ENCODE data around the gene LSS. TPM values are rescaled to one million over a fixed set of nuclear protein-coding genes. Genes with fewer than 3 reads are reported as not detected.
"Not testable (repeated sequence)": the region's sequence is repeated elsewhere in the genome, so short reads cannot be mapped to it uniquely, and the experiment has no call there.

The LSS gene
- total and polyA plus RNA-seq, 4 donors: 9.3 to 85.2 (median 56.1) TPM

DNA sequence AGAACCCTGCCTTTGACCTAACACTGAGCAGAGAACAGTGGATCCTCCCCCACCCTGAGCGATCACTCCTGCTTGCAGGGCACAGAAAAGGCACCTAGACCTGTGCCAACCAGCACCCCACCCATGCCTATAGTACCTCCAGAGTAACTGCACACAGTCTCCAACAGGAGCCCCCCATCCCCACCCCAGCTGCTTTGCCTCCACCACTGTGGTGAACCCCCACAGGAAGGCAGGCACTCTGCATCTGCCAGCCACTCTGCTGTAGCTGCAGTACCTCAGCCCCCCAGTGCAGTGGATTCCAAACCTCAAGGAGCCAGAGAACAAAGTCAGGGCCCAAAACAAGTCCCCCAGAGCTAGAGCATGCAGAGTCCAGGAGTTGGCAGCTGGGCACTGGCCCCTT, 55.0 kb downstream of the LSS start:
- peak; percentile 22 to 37 for DNase-seq

DNA sequence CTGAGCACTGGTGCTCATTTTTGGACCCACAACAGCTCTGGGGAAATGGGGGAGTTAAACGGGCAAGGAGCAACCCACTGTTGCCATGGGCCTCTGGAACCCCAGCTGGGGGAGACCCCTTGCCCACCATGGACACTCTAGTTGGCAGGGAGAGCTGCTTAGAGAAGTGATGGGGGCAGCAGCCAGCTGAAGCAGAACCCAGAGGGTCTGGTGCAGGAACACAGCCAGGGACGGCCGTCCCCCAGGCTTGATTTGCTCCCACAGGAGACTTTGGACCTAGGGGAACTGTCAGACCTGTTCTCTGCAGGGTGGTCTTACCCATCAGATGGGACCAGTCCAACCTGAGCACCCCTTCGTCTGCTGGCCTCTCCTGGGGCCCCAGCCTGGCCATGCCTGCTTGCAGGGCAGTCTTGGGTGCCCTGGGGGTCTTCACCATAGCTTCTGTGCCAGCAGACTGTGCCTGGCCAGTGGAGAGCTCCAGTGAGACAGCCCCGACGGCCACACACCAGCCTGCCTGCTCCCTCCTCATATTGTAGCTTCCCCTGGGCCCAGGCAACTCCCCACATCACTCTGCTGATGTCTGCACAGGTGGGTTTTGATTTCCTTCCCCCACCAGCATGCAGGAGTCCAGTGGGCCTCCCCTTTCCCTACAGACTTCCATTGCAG, 55.6 kb downstream of the LSS start:
- intact Hi-C loops (cut with DNase I): no loop called here
- no peaks in the 10 kb centered on the region for H3K9me3 ChIP-seq (ENCODE audit: control insufficient read depth, low read length)

More for the DNA sequence above, 55.0 kb downstream of the LSS start:
- Histone ChIP-seq H3K27ac (ENCODE audit: low read depth in 1 of 2, low read length in 2 of 2) (no peak overlapping the region), H3K9me3 (ENCODE audit: control insufficient read depth, low read length) (no peaks in the 10 kb centered on the region), H3K27me3 (ENCODE audit: control insufficient read depth in 1 of 2, insufficient read depth in 2 of 2, low read length in 1 of 2) (no peaks in the 10 kb centered on the region), H3K4me1 (ENCODE audit: control insufficient read depth in 1 of 2, insufficient read depth in 2 of 2, low read length in 2 of 2) (no peaks in the 10 kb centered on the region), H3K4me3 (ENCODE audit: low read length in 2 of 2) (no peak overlapping the region), H3K36me3 (ENCODE audit: control insufficient read depth in 1 of 2, insufficient read depth in 2 of 2, low read length in 1 of 2) (no peaks in the 10 kb centered on the region)
- intact Hi-C loops (cut with DNase I): no loop called here
- ATAC-seq (ENCODE audit: low FRiP score): no peak
- WGBS, 2 donors: 90 to 93% methylated on average over 1 of the region's 1 CpG

DNA sequence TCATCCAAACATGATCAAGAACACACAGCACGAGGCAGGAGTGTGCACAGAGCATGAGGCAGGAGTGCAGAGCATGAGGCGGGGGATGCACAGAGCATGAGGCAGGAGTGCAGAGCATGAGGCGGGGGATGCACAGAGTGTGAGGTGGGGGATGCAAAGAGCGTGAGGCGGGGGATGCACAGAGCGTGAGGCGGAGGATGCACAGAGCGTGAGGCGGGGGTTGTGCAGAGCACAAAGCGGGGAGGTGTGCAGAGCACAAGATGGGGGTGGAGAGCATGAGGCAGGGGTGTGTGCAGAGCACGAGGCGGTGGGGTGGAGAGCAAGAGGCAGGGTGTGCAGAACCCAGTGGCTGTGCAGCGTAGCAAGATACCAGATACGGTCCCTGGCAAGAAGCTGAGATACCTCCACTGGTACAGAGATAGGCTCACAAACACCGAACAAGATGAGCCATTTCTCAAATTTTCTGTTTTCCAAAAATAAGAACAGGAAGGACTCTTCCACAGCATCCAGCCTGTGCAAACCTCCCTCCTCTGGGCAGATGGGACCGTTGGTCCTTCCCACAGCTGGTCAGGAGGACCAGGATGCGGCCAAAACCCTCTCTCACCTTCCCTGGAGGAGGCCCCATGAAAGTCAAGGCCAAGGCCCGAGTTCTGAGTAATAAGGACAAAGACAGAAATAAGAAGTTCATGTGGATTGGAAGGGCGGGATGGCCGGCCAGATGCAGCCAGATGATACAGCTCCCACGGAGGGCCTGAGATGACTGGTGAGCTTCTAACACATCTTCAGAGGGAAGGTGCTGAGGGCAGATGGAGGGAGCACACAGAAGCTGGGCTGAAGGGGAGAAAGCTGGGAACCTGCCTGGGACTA, 56.3 kb downstream of the LSS start:
- H3K36me3 ChIP-seq (ENCODE audit: control insufficient read depth in 1 of 2, insufficient read depth in 2 of 2, low read length in 1 of 2): no peaks in the 10 kb centered on the region

More for the DNA sequence above, 55.6 kb downstream of the LSS start:
- no peaks in the 10 kb centered on the region for H3K36me3 ChIP-seq (ENCODE audit: control insufficient read depth in 1 of 2, insufficient read depth in 2 of 2, low read length in 1 of 2)
- DNase-seq (peak; percentile 24 to 36), ATAC-seq (ENCODE audit: low FRiP score) (no peak)
- no peak overlapping the region for H3K27ac ChIP-seq (ENCODE audit: low read depth in 1 of 2, low read length in 2 of 2)
- H3K27me3 ChIP-seq (ENCODE audit: control insufficient read depth in 1 of 2, insufficient read depth in 2 of 2, low read length in 1 of 2): no peaks in the 10 kb centered on the region
- H3K4me1 ChIP-seq (ENCODE audit: control insufficient read depth in 1 of 2, insufficient read depth in 2 of 2, low read length in 2 of 2): no peaks in the 10 kb centered on the region
- H3K4me3 ChIP-seq (ENCODE audit: low read length in 2 of 2): no peak overlapping the region
- WGBS, 2 donors: 92 to 96% methylated on average over 6 of the region's 6 CpGs

DNA sequence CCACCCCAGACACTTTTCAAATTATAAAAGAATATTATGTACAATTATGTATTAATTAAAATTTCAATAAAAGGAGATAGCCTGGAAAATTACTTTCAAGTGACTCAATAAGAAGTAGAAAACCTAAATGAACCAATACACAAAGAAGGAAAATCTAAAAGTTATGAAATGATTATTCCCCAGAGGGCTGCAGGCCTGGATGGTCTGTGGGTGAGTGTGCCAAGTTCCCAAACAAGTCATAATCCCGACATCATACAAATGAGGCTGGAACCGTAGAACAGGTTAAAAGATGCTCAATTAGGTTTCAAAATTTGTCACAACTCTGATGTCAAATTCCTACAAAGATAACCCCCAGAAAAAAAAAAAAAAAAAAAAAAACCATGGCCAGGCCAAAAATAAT, 57.0 kb downstream of the LSS start:
- H3K36me3 ChIP-seq (ENCODE audit: control insufficient read depth in 1 of 2, insufficient read depth in 2 of 2, low read length in 1 of 2): no peaks in the 10 kb centered on the region
- DNase-seq (peak in 1 of 2 donors; percentile 17), ATAC-seq (ENCODE audit: low FRiP score) (no peak)
- intact Hi-C loops (cut with DNase I): no loop called here
- H3K4me3 ChIP-seq (ENCODE audit: low read length in 2 of 2): no peak overlapping the region
- H3K27me3 ChIP-seq (ENCODE audit: control insufficient read depth in 1 of 2, insufficient read depth in 2 of 2, low read length in 1 of 2): no peaks in the 10 kb centered on the region
- no peaks in the 10 kb centered on the region for H3K4me1 ChIP-seq (ENCODE audit: control insufficient read depth in 1 of 2, insufficient read depth in 2 of 2, low read length in 2 of 2)
- 23 to 24% methylated on average over 2 of the region's 2 CpGs for WGBS, 2 donors
- H3K27ac ChIP-seq (ENCODE audit: low read depth in 1 of 2, low read length in 2 of 2): no peak overlapping the region
- H3K9me3 ChIP-seq (ENCODE audit: control insufficient read depth, low read length): no peaks in the 10 kb centered on the region

More for the DNA sequence above, 56.3 kb downstream of the LSS start:
- 90 to 94% methylated on average over 20 to 21 of the region's 21 CpGs for WGBS, 2 donors
- Histone ChIP-seq H3K4me3 (ENCODE audit: low read length in 2 of 2) (no peak overlapping the region), H3K27me3 (ENCODE audit: control insufficient read depth in 1 of 2, insufficient read depth in 2 of 2, low read length in 1 of 2) (no peaks in the 10 kb centered on the region), H3K4me1 (ENCODE audit: control insufficient read depth in 1 of 2, insufficient read depth in 2 of 2, low read length in 2 of 2) (no peaks in the 10 kb centered on the region), H3K9me3 (ENCODE audit: control insufficient read depth, low read length) (no peaks in the 10 kb centered on the region), H3K27ac (ENCODE audit: low read depth in 1 of 2, low read length in 2 of 2) (no peak overlapping the region)
- intact Hi-C loops (cut with DNase I): no loop called here
- ATAC-seq (ENCODE audit: low FRiP score) (no peak), DNase-seq (peak; percentile 28 to 57)

DNA sequence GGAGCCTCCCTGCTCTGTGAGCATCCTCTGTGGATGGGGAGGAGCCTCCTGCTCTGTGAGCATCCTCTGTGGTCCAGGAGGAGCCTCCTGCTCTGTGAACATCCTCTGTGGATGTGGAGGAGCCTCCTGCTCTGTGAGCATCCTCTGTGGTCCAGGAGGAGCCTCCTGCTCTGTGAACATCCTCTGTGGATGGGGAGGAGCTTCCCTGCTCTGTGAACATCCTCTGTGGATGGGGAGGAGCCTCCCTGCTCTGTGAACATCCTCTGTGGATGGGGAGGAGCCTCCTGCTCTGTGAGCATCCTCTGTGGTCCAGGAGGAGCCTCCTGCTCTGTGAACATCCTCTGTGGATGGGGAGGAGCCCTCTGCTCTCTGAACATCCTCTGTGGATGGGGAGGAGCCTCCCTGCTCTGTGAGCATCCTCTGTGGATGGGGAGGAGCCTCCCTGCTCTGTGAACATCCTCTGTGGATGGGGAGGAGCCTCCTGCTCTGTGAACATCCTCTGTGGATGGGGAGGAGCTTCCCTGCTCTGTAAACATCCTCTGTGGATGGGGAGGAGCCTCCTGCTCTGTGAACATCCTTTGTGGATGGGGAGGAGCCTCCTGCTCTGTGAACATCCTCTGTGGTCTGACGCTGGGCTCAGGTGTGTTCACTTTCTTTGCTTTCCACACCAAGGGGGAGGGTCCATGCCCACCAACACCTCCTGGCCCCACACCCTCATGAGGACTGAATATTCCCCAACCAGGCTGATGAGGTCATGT, 58.0 kb downstream of the LSS start:
- WGBS, 2 donors: 86 to 94% methylated on average over 1 of the region's 1 CpG
- H3K4me1 ChIP-seq (ENCODE audit: control insufficient read depth in 1 of 2, insufficient read depth in 2 of 2, low read length in 2 of 2); H3K27ac ChIP-seq (ENCODE audit: low read depth in 1 of 2, low read length in 2 of 2); H3K4me3 ChIP-seq (ENCODE audit: low read length in 2 of 2); H3K9me3 ChIP-seq (ENCODE audit: control insufficient read depth, low read length); intact Hi-C loops (cut with DNase I); H3K36me3 ChIP-seq (ENCODE audit: control insufficient read depth in 1 of 2, insufficient read depth in 2 of 2, low read length in 1 of 2); ATAC-seq (ENCODE audit: low FRiP score); H3K27me3 ChIP-seq (ENCODE audit: control insufficient read depth in 1 of 2, insufficient read depth in 2 of 2, low read length in 1 of 2): not testable (repeated sequence)
- DNase-seq: peak; percentile 23 to 35

DNA sequence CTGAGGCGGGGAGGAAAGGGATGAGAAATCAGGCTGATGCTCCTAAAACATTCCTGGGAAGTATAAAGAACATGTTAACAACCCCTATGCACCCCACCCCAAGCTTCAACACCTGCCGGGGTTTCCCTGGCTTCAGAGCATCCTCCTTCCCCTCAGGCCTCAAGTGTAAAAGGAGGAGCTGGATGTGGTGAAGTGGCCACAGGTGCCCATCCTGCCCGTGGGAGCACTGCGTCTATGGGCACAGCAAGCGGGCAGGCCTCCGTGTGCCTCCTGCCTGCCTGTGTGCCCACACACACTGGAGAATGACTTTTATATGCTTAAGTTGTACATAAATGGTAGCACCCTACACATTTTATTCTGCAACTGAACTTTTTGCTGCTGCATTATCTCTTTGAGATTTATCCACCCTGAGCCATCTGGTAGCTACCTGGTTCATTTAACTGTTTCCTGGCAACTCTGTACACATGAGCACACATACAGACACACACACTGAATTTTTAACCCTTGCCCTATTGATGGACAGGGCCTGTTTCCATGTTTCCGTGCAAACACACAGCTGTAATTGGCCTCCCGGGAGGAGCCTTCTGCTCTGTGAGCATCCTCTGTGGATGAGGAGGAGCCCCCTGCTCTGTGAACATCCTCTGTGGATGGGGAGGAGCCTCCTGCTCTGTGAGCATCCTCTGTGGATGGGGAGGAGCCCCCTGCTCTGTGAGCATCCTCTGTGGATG, 59.8 kb downstream of the LSS start:
- Histone ChIP-seq H3K27ac (ENCODE audit: low read depth in 1 of 2, low read length in 2 of 2) (no peak overlapping the region), H3K4me3 (ENCODE audit: low read length in 2 of 2) (no peak overlapping the region), H3K27me3 (ENCODE audit: control insufficient read depth in 1 of 2, insufficient read depth in 2 of 2, low read length in 1 of 2) (no peaks in the 10 kb centered on the region), H3K36me3 (ENCODE audit: control insufficient read depth in 1 of 2, insufficient read depth in 2 of 2, low read length in 1 of 2) (no peaks in the 10 kb centered on the region), H3K9me3 (ENCODE audit: control insufficient read depth, low read length) (no peaks in the 10 kb centered on the region), H3K4me1 (ENCODE audit: control insufficient read depth in 1 of 2, insufficient read depth in 2 of 2, low read length in 2 of 2) (no peaks in the 10 kb centered on the region)
- peak in 1 of 2 donors; percentile 9 for DNase-seq
- intact Hi-C loops (cut with DNase I): no loop called here
- WGBS, 2 donors: 76 to 80% methylated on average over 8 of the region's 8 CpGs
- no peak for ATAC-seq (ENCODE audit: low FRiP score)

DNA sequence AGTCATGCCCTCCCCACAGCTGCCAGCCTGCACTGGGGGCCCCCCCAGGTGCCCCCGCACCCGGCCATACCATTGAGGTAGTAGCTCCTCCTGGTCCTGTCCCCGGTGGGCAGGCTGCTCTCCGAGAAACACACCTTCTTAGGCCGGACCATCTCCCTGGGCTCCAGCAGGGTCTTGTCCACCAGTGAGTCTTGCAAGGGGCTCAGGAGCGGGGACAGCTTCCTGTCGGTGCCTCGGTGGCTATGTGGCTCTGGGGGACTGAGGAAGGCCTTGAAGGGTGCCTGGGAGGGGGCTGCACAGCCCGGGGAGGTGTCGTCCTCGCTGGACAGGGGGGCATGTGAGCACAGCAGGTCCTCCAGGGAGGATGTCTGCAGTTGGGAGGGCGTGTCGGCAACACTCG, 60.3 kb downstream of the LSS start:
- no peaks in the 10 kb centered on the region for H3K36me3 ChIP-seq (ENCODE audit: control insufficient read depth in 1 of 2, insufficient read depth in 2 of 2, low read length in 1 of 2)
- ATAC-seq (ENCODE audit: low FRiP score): no peak
- intact Hi-C loops (cut with DNase I): no loop called here
- no peaks in the 10 kb centered on the region for H3K4me1 ChIP-seq (ENCODE audit: control insufficient read depth in 1 of 2, insufficient read depth in 2 of 2, low read length in 2 of 2)
- H3K9me3 ChIP-seq (ENCODE audit: control insufficient read depth, low read length): no peaks in the 10 kb centered on the region
- DNase-seq: peak; percentile 42 to 71
- H3K4me3 ChIP-seq (ENCODE audit: low read length in 2 of 2): no peak overlapping the region
- WGBS, 2 donors: 79 to 84% methylated on average over 14 of the region's 14 CpGs
- H3K27ac ChIP-seq (ENCODE audit: low read depth in 1 of 2, low read length in 2 of 2): no peak overlapping the region
- no peaks in the 10 kb centered on the region for H3K27me3 ChIP-seq (ENCODE audit: control insufficient read depth in 1 of 2, insufficient read depth in 2 of 2, low read length in 1 of 2)

DNA sequence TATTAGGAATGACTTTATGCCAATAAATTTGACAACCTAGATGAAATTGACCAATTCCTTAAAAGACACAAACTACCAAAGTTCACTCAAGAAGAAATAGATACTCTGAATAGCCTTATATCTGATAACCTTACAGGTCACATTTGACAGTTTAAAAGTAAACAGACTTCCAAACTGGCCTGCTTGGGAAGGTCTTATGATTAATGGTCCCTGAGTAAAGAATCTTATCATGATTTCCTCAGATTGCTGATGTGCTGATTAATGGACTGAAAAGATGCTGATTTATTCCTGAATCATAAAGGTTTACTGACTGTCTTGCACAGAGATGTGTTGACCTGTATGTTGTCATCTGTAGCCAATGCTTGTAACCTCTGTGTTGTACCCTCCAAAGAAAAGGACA, 63.5 kb downstream of the LSS start:
- no peak overlapping the region for H3K4me3 ChIP-seq (ENCODE audit: low read length in 2 of 2)
- no peak overlapping the region for H3K27ac ChIP-seq (ENCODE audit: low read depth in 1 of 2, low read length in 2 of 2)
- DNase-seq (no peak), ATAC-seq (ENCODE audit: low FRiP score) (no peak)
- H3K9me3 ChIP-seq (ENCODE audit: control insufficient read depth, low read length): no peaks in the 10 kb centered on the region
- no peaks in the 10 kb centered on the region for H3K36me3 ChIP-seq (ENCODE audit: control insufficient read depth in 1 of 2, insufficient read depth in 2 of 2, low read length in 1 of 2)
- intact Hi-C loops (cut with DNase I): no loop called here
- no peaks in the 10 kb centered on the region for H3K27me3 ChIP-seq (ENCODE audit: control insufficient read depth in 1 of 2, insufficient read depth in 2 of 2, low read length in 1 of 2)
- no peaks in the 10 kb centered on the region for H3K4me1 ChIP-seq (ENCODE audit: control insufficient read depth in 1 of 2, insufficient read depth in 2 of 2, low read length in 2 of 2)

All from aorta (tissue), 5 donors.